HG03575 (cell line): ENCODE data around the gene CCZ1B.
"Not testable (repeated sequence)": the region's sequence is repeated elsewhere in the genome, so short reads cannot be mapped to it uniquely, and the experiment has no call there.

Experiments used
- ATAC-seq: cut with Tn5 transposase; IDR thresholded peaks from one replicate; pipeline ENCODE4 v1.9.1; 2021; ENCODE audit not compliant: unreplicated experiment, insufficient number of reproducible peaks, low FRiP score; ENCODE audit errors: extremely low read depth

The CCZ1B gene

GRCh38 chr7:6781581-6781980 is 44.5 kb downstream of the CCZ1B start:
- not testable (repeated sequence) for ATAC-seq

- not testable (repeated sequence) for ATAC-seq
These were observed 64.9 kb downstream of the CCZ1B start for GRCh38 chr7:6761186-6761585.

GRCh38 chr7:6753964-6754363 is 72.1 kb downstream of the CCZ1B start, which contains the start of gene RSPH10B2:
TSS of gene RSPH10B2 (plus strand) at chr7:6754103. CDS start at chr7:6757678, 3,575 bp downstream.
- ATAC-seq, result not testable (repeated sequence)

- not testable (repeated sequence) for ATAC-seq
These were observed 75.9 kb downstream of the CCZ1B start for GRCh38 chr7:6750173-6750572.

GRCh38 chr7:6749335-6749734 is 76.7 kb downstream of the CCZ1B start:
- not testable (repeated sequence) for ATAC-seq
